HUES48 (cell line): ENCODE data around the gene ATP8B4.

Source experiments
- H3K27ac ChIP-seq: one replicate; pipeline ENCODE4 v1.7.0; 2013; ENCODE audit warnings: low read depth, low read length, inconsistent platforms
- H3K27me3 ChIP-seq: 2 replicates; pipeline ENCODE4 v1.6.1; 2013; ENCODE audit warnings: mild to moderate bottlenecking, low read length; ENCODE audit not compliant: control insufficient read depth, insufficient read depth
- H3K36me3 ChIP-seq: 2 replicates; pipeline ENCODE4 v1.6.1; 2013; ENCODE audit warnings: low read length; ENCODE audit not compliant: control insufficient read depth, insufficient read depth
- H3K4me1 ChIP-seq: 2 replicates; pipeline ENCODE4 v1.6.1; 2013; ENCODE audit warnings: mild to moderate bottlenecking, low read length; ENCODE audit not compliant: control insufficient read depth, insufficient read depth
- H3K4me3 ChIP-seq: 2 replicates; pipeline ENCODE4 v1.5.1; 2013; ENCODE audit warnings: mild to moderate bottlenecking, low read depth, low read length
- H3K9ac ChIP-seq: 2 replicates; pipeline ENCODE4 v1.6.1; 2013; ENCODE audit warnings: mild to moderate bottlenecking, low read depth, low read length, moderate library complexity
- H3K9me3 ChIP-seq: 2 replicates; pipeline ENCODE4 v1.6.1; 2013; ENCODE audit warnings: low read length; ENCODE audit not compliant: control insufficient read depth, insufficient read depth

Gene ATP8B4

GRCh38 chr15:49904296-49904695, 214.7 kb downstream of the ATP8B4 start:
- no peaks in the 10 kb centered on the region for H3K4me1 ChIP-seq
- H3K9me3 ChIP-seq, result no peaks in the 10 kb centered on the region
- no peak overlapping the region for H3K4me3 ChIP-seq
- H3K27me3 ChIP-seq, result no peaks in the 10 kb centered on the region
- H3K27ac ChIP-seq, result no peak overlapping the region
- no peaks in the 10 kb centered on the region for H3K36me3 ChIP-seq
- no peak overlapping the region for H3K9ac ChIP-seq

GRCh38 chr15:49902685-49903501, 216.1 kb downstream of the ATP8B4 start:
- Histone ChIP-seq H3K9ac (no peak overlapping the region), H3K36me3 (no peaks in the 10 kb centered on the region), H3K9me3 (no peaks in the 10 kb centered on the region), H3K4me3 (no peak overlapping the region), H3K27ac (no peak overlapping the region), H3K27me3 (no peaks in the 10 kb centered on the region), H3K4me1 (no peaks in the 10 kb centered on the region)

DNA sequence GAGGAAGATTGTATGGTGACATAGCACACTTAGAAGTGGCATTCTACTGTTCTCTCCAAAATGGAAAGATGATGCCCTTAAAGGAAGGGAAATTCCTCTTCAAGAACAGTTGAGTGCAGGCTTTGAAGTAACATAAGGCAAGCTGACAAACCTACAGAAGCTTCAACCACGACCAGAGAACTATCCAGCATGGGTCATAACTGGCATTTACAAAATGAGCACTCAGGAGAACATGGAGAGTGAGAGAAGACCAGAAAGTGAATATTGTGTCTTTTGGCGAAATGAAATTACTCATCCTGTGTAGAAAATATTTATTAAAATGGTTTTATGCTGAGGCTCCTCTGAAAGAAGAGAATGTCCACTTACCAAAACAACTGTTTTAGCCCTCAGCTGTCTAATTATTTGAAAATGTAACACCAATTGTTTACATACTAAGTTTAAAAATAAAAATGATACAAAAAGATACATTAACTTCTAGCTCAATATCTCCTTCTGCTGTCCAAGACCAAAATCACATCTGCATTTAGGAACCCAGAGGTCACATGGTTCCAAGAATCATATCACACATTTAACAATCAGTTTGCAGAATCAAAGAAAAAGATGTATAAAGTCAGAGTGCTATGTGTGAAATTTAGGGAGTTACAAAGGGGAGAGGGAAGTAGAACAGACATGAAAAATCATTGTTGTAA, 216.9 kb downstream of the ATP8B4 start:
- Histone ChIP-seq H3K4me1 (peaks cover 5% of the 10 kb centered on the region), H3K9ac (no peak overlapping the region), H3K27ac (no peak overlapping the region), H3K36me3 (no peaks in the 10 kb centered on the region), H3K4me3 (no peak overlapping the region), H3K27me3 (no peaks in the 10 kb centered on the region), H3K9me3 (no peaks in the 10 kb centered on the region)

DNA sequence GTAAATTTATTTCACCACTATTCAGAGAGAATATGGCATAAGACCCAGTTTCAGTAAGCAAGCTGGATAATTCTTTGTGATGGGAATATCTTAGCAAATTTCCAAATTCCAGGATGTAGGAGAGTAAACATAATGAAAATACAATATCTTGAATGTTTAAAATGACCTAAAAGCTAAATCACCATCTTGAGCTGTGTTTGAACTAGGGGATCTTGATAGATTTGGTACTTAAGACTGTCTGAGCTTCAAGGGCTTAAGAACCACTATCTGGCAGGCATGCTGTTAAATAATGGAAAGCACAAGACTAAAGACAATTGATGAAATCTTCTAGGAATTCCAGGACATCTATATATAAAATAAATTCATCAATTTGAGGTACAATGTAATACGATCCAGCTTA, 217.7 kb downstream of the ATP8B4 start:
- Histone ChIP-seq H3K36me3 (no peaks in the 10 kb centered on the region), H3K27me3 (no peaks in the 10 kb centered on the region), H3K9ac (no peak overlapping the region), H3K4me3 (no peak overlapping the region), H3K9me3 (no peaks in the 10 kb centered on the region), H3K4me1 (peaks cover 7% of the 10 kb centered on the region), H3K27ac (no peak overlapping the region)

- H3K4me3 ChIP-seq, result no peak overlapping the region
- no peak overlapping the region for H3K9ac ChIP-seq
- no peak overlapping the region for H3K27ac ChIP-seq
- no peaks in the 10 kb centered on the region for H3K9me3 ChIP-seq
- H3K36me3 ChIP-seq, result no peaks in the 10 kb centered on the region
- no peaks in the 10 kb centered on the region for H3K27me3 ChIP-seq
- H3K4me1 ChIP-seq, result peaks cover 11% of the 10 kb centered on the region
Observed at GRCh38 chr15:49900903-49901235, 218.2 kb downstream of the ATP8B4 start.

DNA sequence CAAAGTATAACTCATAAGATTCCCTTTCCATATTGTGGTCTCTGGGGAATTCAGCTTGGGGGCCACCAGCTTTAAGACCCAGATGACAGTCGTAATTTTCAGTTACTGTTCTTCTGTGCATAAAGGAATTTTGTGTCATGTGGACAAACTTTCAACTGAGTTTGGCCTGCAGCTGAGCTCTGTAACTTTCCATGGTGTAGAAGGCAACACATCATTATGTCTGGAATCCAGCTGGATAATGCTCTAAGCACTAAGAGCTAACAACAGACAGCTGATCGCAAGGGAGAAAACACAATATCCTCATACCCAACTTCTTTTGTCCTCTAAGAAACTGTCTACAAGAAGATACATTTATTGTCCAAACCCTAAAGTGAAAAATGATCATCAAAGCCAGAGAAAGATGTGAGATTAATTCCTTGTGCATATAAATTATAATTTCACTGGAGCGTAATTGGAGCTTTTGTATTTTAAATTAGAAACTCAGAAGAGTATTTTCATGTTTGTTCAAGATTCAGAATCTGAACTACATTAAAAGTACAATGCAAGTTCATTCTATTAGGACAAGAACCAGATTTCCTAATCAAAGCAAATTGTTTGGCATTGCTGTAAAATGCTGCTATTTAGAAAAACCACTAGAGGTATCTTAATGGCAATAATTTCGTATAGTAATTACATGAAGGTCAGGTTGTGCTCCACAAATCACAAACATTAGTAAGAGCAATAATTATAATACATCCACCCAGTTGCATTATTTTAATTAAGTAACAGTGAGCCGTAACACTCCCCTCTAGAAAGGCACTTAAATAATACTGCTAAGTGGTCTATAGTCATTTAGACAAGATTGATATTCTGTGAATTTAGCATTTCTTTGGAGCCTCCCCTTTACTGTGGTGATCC, 218.8 kb downstream of the ATP8B4 start:
- Histone ChIP-seq H3K4me1 (peaks cover 17% of the 10 kb centered on the region), H3K4me3 (no peak overlapping the region), H3K27ac (no peak overlapping the region), H3K36me3 (no peaks in the 10 kb centered on the region), H3K27me3 (no peaks in the 10 kb centered on the region), H3K9ac (no peak overlapping the region), H3K9me3 (no peaks in the 10 kb centered on the region)

GRCh38 chr15:49898575-49899283, 220.3 kb downstream of the ATP8B4 start:
- peaks cover 22% of the 10 kb centered on the region for H3K4me1 ChIP-seq

GRCh38 chr15:49898097-49898496, 220.9 kb downstream of the ATP8B4 start:
- Histone ChIP-seq H3K36me3 (no peaks in the 10 kb centered on the region), H3K27me3 (no peaks in the 10 kb centered on the region), H3K4me1 (peaks cover 22% of the 10 kb centered on the region), H3K27ac (no peak overlapping the region), H3K4me3 (no peak overlapping the region), H3K9ac (no peak overlapping the region), H3K9me3 (no peaks in the 10 kb centered on the region)

More at GRCh38 chr15:49898575-49899283, 220.3 kb downstream of the ATP8B4 start:
- Histone ChIP-seq H3K9ac (no peak overlapping the region), H3K9me3 (no peaks in the 10 kb centered on the region), H3K4me3 (no peak overlapping the region), H3K27ac (no peak overlapping the region), H3K36me3 (no peaks in the 10 kb centered on the region), H3K27me3 (no peaks in the 10 kb centered on the region)

- Histone ChIP-seq H3K9ac (0 out of 2 replicates have a peak overlapping the region, but pooled peaks have one; percentile 4), H3K4me3 (peak overlapping the region; percentile 18; the same call in 1 of the 2 replicates)
Observed at GRCh38 chr15:49895347-49896223, 223.4 kb downstream of the ATP8B4 start.

GRCh38 chr15:49890689-49891088, 228.3 kb downstream of the ATP8B4 start:
- Histone ChIP-seq H3K9ac (no peak overlapping the region), H3K36me3 (no peaks in the 10 kb centered on the region), H3K27ac (no peak overlapping the region), H3K4me1 (peaks cover 8% of the 10 kb centered on the region), H3K4me3 (no peak overlapping the region), H3K27me3 (no peaks in the 10 kb centered on the region), H3K9me3 (no peaks in the 10 kb centered on the region)

More at GRCh38 chr15:49895347-49896223, 223.4 kb downstream of the ATP8B4 start:
- Histone ChIP-seq H3K27me3 (no peaks in the 10 kb centered on the region), H3K4me1 (peaks cover 22% of the 10 kb centered on the region), H3K36me3 (no peaks in the 10 kb centered on the region), H3K9me3 (no peaks in the 10 kb centered on the region), H3K27ac (peak overlapping the region; percentile 83)
